ENCODE measurements around the gene SUB1.
A peak's percentile ranks its signal among the peaks of the same experiment; 100 is the strongest.
"Not testable (repeated sequence)": the region's sequence is repeated elsewhere in the genome, so short reads cannot be mapped to it uniquely, and the experiment has no call there.

The SUB1 gene

DNA sequence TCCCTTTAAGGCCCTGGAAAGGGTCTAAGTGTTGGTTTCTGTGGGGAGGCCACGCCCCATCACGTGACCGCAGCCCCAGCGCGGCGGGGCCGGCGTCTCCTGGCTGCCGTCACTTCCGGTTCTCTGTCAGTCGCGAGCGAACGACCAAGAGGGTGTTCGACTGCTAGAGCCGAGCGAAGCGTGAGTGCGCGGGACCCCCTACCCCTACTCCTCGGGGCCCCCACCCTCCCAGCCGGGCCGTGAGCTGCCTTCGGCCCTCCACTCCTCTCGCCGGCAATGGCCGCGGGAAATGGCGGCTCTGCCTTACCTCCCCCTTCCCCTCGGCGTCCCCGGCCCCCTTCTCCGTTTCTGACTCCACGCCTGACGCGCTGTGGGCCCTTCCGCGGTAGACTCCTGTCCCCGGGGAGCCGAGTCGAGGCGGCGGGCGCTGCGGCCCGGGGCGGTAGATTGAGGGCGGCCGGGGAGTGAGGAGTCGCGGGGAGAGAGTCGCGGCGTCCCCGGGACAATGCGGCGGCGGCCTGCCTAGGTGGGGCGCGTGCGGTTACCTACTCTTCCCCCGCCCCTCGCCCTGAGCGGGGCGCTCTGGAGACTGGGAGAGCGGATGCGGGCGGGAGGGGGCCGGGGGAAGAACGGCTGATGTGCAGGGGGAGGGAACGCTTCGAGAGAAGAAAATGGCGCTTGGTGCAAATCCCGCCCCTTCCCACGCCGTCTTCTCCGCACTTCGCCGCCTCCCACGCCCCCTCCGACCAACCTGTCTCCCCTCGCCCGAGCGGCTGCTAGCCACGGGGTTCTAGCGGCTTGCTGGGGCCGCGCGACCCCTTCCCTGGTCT lies at the start of gene SUB1:
Gene SUB1 (plus strand): TSS at position 112 of the 830 bp plus-strand sequence. CDS start 2,956 bp downstream, outside the sequence.
- intact Hi-C loops (cut with DNase I) = loop anchor here (5.0 kb wide), 3 partner anchors 93 to 353 kb away; partner anchors contain the start of gene MTMR12
- DNase-seq = peak; percentile 91 to 98 (median 97)

DNA sequence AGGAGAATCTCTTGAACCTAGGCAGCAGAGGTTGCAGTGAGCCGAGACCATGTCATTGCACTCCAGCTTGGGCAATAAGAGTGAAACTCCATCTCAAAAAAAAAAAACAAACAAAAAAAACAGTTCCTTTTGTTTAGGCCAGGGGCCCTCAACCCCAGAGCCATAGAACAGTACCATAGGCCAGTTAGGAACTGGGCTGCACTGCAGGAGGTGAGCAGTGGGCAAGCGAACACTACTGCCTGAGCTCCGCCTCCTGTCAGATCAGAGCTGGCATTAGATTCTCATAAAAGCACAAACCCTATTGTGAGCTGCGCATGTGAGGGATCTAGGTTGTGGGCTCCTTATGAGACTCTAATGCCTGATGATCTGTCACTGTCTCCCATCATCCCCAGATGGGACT lies 49.1 kb upstream of the SUB1 start:
- DNase-seq = no peak
- intact Hi-C loops (cut with DNase I) = no loop called here

DNA sequence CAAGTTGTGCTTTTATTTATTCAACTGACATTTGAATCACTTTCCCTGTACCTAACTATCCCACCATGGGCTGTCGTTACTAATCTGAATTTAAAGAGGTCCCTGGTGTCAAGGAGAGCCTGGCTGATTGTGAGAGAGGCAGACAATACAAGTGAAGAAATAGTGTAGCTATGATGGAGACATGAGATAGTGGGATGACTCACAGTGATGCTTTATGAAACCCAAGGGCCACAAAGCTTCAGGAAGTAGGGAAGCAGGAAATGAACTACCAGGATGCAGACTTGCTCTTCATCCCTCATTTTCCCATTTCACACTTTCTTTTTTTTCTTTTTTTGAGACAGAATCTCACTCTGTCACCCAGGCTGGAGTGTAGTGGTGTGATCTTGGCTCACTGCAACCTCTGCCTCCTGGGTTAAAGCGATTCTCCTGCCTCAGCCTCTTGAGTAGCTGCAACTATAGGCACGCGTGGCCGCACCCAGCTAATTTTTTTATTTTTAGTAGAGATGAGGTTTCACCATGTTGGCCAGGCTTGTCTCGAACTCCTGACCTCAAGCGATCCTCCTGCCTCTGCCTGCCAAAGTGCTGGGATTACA lies 47.8 kb upstream of the SUB1 start:
- intact Hi-C loops (cut with DNase I); DNase-seq: not testable (repeated sequence)

GRCh38 chr5:32538031-32538547 lies 47.3 kb upstream of the SUB1 start:
- peak in 21 of 42 donors; percentile 8 to 74 (median 27) for DNase-seq
- intact Hi-C loops (cut with DNase I) = no loop called here

- intact Hi-C loops (cut with DNase I) = no loop called here
- no peak for DNase-seq
These were observed 45.1 kb upstream of the SUB1 start for GRCh38 chr5:32539981-32540845.

GRCh38 chr5:32541241-32541640 lies 44.1 kb upstream of the SUB1 start:
- intact Hi-C loops (cut with DNase I) = no loop called here
- no peak for DNase-seq

DNA sequence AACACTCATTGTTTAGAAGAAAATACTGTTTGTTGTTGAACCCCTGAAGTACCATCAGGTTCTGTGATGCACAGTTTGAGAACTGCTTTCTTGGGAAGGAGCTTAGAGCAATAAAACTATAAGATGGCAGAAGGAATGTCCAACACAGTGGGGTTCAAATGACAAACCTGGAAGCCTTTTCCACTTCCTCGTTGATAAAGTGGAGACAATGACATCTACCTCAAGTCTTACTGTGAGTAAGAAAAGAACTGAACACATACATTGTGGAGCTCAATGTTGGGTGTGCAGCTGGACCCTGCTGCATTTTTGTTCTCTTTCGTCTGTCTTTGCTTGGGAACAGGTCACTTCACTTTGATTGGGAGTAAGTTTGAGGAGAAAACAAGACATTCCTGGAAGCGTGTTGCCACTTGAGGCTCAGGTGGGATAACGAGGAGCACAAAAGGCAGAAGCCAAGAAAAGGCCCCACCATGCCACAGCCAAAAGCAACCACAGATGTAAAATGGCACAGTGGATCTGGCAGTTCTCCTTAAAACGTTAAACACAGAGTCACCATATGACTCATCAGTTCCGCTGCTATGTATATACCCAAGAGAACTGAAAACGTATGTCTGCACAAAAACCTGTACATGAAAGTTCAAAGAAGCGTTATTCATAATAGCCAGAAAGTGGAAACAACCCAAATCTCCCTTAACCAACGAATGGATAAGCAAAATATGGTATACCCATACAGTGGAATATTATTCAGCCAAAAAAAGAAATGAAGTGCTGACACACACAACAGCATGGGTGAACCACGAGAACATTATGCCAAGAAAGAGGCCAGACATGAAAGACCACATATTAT lies 42.9 kb upstream of the SUB1 start:
- intact Hi-C loops (cut with DNase I) = no loop called here
- no peak for DNase-seq

DNA sequence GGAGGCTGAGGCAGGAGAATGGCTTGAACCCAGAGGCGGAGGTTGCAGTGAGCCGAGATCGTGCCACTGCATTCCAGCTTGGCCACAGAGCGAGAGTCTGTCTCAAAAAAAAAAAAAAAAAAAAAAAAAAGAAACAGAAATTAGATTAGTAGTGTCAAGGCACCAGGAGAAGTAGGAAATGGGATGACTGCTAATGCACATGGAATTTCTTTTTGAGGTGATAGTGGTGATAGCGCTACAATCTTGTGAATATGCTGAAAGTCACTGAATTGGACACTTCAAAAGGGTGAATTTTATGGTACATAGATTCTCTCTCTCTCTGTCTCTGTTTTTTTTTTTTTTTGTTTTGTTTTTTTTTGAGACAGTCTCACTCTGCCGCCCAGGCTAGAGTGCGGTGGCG lies 42.1 kb upstream of the SUB1 start:
- no peak for DNase-seq
- intact Hi-C loops (cut with DNase I) = no loop called here

DNA sequence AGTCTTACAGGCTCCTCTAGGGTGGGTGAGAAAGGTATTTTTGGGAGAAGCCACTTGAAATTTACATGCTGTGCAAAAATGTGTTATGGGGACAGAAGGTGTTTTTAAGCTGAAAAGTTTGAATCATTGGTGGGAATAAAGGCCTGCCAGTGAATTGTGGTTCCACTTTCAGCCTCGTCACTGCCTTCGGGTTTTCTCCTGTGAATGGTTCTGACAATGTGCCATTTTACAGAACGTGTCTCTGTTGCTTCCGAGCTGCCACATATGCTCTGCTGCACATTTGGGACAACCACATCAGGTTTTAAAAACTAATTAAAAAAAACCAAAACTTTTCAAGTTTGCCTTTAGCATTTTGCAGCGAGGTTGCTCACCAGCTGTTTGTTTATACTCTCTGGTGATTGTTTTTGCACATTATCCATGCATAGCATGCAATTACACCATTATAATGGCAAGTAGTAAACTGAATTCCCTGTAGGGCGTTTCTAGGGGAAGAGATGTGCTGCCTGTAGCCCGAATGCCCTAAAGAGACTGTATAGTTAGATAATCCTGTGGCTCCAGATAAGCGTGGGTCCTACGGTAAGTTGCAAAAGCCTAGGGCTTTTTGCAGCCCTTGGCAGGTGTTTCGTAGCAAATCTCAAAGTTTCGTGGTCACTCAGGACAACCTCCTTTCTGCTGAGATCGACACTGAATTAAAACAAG lies 40.1 kb upstream of the SUB1 start:
- no peak for DNase-seq
- intact Hi-C loops (cut with DNase I) = no loop called here

DNA sequence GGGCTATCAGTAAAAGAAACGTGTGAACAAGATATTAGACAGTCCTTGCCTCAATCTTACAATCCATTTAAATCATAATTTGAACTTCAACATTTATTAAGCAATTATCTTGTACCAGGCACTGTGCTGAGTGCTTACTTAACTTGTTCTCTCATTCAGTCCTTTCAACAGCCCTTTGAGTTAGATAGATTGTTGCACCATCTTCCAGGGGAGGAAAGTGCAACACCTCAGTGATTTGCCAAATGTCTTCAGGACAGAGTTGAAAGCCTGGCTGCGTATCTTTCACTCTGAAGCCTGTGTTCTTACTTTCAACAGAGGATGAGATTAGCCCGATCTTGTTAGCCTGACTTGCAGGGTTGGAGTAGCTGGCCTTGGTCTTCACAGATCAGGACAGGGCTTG lies 34.2 kb upstream of the SUB1 start:
- DNase-seq = no peak
- intact Hi-C loops (cut with DNase I) = no loop called here

DNA sequence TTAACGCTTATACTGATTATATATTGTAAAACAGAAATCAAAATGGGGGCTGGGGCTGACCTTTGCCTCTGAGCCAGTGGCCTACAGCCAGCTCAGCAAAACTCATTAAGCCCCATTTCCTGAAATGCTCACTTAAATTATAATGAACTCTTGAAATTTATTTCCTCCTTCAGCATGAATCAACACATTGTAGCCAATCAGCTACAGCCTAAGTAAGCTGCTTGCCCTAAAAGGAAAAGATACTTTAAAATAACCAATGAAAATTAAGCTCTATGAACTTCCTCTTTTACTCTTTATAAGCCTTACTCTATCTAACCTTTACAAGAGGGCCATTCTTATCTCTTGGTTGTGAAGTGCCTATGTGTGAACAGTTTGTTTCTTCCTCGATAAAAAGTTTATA lies 33.5 kb upstream of the SUB1 start:
- DNase-seq = no peak

GRCh38 chr5:32552491-32552890 lies 32.9 kb upstream of the SUB1 start:
- DNase-seq; intact Hi-C loops (cut with DNase I): not testable (repeated sequence)

More for the DNA sequence above, 33.5 kb upstream of the SUB1 start:
- intact Hi-C loops (cut with DNase I) = no loop called here

- intact Hi-C loops (cut with DNase I) = no loop called here
- DNase-seq = no peak
These were observed 32.4 kb upstream of the SUB1 start for GRCh38 chr5:32552936-32553335.

GRCh38 chr5:32554181-32554780 lies 31.1 kb upstream of the SUB1 start:
- intact Hi-C loops (cut with DNase I); DNase-seq: not testable (repeated sequence)

- intact Hi-C loops (cut with DNase I); DNase-seq: not testable (repeated sequence)
These were observed 28.8 kb upstream of the SUB1 start for GRCh38 chr5:32556543-32556942.

GRCh38 chr5:32559411-32559810 lies 25.9 kb upstream of the SUB1 start:
- intact Hi-C loops (cut with DNase I) = no loop called here
- DNase-seq = no peak

DNA sequence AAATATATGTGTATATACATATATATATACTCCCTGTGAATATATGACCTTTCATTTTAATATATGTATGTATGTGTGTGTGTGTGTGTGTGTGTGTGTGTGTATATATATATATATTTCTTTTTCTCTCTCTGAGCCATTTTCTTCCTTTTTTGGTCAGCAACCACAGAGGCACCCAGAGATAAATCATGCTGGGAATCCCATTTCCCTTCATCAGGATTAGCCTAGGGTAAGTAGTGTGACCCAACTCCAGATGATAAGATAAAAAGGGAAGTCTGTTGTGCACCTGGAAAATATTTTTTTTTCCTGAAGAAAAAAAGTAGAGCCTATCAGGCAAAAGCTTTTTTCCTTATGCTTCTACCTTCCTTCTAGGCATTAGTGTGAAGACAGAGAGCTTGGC lies 25.4 kb upstream of the SUB1 start:
- DNase-seq = no peak

DNA sequence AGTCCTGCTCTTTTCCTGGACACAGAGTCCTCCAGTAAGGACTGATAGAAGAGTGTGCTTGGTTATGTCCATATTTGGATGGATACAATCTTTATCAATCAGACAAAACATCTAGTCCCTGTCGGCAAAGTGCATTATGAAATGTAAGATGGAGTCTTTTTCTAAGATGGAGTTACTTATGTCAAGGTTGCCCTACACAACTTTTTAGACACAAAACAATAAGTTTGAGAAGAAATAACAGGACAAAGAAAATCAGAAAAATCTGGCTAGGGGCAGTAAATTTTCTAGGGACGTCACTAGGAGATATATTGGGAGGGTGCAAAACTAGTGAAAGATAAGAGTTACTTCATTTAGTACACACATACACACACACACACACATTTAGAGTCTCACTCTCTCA lies 23.3 kb upstream of the SUB1 start:
- intact Hi-C loops (cut with DNase I) = no loop called here
- no peak for DNase-seq

More for the DNA sequence above, 25.4 kb upstream of the SUB1 start:
- intact Hi-C loops (cut with DNase I) = no loop called here
